ENCODE data around the gene GUCA1A.
"Not testable (repeated sequence)": the region's sequence is repeated elsewhere in the genome, so short reads cannot be mapped to it uniquely, and the experiment has no call there.

GUCA1A gene

DNA sequence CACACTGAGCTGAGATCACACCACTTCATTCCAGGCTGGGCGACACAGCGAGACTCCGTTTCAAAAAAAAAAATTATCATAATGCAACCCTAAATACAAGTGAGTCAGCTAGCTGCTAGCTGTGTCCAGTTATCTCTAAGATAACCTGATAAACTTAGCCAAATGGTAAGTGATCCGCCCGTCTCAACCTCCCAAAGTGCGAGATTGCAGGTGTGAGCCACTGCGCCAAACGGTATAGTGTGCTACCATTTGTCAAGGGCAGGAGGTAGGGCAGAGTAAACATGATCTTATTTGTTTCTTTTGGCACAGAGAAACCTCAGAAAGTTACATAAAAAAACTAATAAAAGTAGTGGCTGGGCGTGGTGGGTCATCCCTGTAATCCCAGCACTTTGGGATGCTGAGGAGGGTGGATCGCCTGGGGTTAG lies 26.0 kb upstream of the GUCA1A start:
- no peak for DNase-seq (ENCODE audit: low read depth)
- TF ChIP-seq, protein P1, sequence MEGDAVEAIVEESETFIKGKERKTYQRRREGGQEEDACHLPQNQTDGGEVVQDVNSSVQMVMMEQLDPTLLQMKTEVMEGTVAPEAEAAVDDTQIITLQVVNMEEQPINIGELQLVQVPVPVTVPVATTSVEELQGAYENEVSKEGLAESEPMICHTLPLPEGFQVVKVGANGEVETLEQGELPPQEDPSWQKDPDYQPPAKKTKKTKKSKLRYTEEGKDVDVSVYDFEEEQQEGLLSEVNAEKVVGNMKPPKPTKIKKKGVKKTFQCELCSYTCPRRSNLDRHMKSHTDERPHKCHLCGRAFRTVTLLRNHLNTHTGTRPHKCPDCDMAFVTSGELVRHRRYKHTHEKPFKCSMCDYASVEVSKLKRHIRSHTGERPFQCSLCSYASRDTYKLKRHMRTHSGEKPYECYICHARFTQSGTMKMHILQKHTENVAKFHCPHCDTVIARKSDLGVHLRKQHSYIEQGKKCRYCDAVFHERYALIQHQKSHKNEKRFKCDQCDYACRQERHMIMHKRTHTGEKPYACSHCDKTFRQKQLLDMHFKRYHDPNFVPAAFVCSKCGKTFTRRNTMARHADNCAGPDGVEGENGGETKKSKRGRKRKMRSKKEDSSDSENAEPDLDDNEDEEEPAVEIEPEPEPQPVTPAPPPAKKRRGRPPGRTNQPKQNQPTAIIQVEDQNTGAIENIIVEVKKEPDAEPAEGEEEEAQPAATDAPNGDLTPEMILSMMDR (IDR thresholded peaks at IDR 0.05; ENCODE audit: insufficient read depth, low read depth, low read length, missing control alignments), result no peak
- no peak overlapping the region for H3K4me3 ChIP-seq (ENCODE audit: low read depth, low read length)

DNA sequence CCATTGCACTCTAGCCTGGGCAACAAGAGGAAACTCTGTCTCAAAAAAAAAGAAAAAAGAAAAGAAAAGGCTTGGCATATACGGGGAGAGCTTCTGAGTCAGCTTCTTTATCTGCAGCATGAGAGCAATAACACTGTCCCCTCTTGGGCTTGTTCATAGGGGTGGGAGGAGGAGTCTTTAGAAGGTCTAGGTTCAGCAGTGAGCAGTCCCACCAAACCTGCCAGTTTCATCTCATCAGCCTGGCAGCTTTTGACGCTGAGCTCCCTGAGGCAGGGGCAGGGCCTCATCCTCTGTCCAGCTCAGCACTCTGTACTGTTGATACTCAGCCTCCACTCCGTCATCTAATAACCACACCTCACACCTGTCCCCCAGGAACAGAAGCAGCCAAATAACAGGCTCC lies 25.1 kb upstream of the GUCA1A start:
- no peak for DNase-seq (ENCODE audit: low read depth)
- H3K4me3 ChIP-seq (ENCODE audit: low read depth, low read length), result no peak overlapping the region
- TF ChIP-seq, protein P1 (IDR thresholded peaks at IDR 0.05; ENCODE audit: insufficient read depth, low read depth, low read length, missing control alignments), result no peak

DNA sequence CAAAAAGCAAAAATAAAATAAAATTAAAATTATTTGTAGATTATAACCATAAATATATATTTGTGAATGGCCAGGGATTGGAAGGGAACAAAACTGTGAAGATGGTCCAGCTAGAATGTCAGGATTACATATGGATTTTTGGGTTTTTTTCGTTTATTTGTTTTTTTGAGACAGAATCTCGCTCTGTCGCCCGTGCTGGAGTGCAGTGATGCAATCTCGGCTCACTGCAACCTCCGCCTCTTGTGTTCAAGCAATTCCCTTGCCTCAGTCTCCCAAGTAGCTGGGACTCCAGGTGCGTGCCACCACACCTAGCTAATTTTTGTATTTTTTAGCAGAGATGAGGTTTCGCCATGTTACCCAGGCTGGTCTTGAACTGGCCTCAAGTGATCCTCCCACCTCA lies 22.9 kb upstream of the GUCA1A start:
- no peak for DNase-seq (ENCODE audit: low read depth)
- TF ChIP-seq, protein P1 (IDR thresholded peaks at IDR 0.05; ENCODE audit: insufficient read depth, low read depth, low read length, missing control alignments), result no peak
- H3K4me3 ChIP-seq (ENCODE audit: low read depth, low read length), result no peak overlapping the region

DNA sequence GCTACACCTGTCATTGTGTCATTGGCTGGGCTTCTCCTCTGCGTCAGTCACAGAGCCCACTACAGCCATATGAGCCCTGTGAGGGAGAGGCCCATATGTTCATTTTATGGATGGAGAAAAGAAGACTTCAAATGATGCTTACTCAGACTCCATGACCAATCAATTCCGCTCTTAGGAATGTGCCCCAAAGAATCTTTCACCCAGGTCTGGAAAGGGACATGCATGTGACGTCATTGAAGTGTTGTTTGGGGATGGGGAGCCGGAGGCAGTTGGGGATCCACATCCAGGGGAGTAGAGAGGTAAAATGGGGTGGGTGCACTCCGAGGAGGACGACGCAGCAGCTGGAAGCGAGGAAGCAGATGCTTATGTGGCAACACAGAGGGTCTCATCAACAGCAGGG lies 21.1 kb upstream of the GUCA1A start:
- TF ChIP-seq, protein P1 (IDR thresholded peaks at IDR 0.05; ENCODE audit: insufficient read depth, low read depth, low read length, missing control alignments), result no peak
- no peak for DNase-seq (ENCODE audit: low read depth)
- H3K4me3 ChIP-seq (ENCODE audit: low read depth, low read length), result no peak overlapping the region

DNA sequence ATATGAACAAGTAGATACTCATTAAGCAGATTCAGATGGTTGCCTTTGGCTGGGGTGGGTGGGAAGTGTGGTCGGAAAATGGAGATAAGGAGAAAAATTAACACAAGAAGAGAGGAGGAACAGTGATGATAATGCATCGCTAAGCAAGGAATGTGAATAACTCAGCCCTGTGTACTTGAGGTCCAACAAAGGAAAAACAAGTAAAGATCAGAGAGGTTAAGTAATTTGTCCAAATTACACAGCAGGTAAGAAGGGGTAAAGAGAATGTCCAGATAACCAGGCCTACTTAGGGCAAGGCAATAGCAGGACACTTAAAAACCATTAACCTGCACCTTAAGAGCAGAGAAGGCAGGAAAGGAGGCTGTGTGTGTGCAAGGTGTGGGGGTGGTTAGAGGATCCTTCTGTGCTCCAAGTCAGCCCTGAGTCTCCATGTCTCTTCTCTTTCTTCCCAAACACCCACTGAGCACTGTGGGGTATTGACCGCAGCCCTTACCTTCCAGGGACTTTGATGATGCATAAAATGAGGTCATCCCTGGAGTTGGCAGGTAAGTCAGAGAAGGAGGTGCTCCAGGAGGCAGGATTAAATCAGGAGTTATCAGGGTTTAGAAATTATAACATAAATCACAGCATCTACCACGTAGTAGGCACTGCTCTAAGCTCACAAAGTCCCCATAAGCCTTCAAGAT lies 20.5 kb upstream of the GUCA1A start:
- DNase-seq (ENCODE audit: low read depth); H3K4me3 ChIP-seq (ENCODE audit: low read depth, low read length): not testable (repeated sequence)

DNA sequence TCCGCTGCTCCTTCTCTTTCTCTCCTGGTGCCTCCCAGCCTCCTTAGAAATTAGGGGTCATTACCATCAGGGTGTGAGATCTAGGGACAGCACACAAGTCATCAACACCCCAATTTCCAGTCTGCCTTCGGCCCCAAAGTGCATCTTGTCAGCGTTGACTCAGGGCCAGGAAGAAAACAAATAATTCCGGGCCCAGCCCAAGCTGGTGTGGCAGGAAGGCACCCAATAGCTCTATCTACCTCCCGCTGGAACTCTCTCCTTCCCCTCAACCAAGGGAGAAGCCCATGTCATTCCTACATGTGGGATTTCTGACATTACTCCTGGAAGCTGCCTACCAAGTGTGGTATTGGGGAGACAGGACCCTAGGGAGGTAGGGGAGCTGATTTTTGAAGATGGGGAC lies 19.2 kb upstream of the GUCA1A start:
- no peak overlapping the region for H3K4me3 ChIP-seq (ENCODE audit: low read depth, low read length)
- TF ChIP-seq, protein P1 (IDR thresholded peaks at IDR 0.05; ENCODE audit: insufficient read depth, low read depth, low read length, missing control alignments), result no peak
- no peak for DNase-seq (ENCODE audit: low read depth)

DNA sequence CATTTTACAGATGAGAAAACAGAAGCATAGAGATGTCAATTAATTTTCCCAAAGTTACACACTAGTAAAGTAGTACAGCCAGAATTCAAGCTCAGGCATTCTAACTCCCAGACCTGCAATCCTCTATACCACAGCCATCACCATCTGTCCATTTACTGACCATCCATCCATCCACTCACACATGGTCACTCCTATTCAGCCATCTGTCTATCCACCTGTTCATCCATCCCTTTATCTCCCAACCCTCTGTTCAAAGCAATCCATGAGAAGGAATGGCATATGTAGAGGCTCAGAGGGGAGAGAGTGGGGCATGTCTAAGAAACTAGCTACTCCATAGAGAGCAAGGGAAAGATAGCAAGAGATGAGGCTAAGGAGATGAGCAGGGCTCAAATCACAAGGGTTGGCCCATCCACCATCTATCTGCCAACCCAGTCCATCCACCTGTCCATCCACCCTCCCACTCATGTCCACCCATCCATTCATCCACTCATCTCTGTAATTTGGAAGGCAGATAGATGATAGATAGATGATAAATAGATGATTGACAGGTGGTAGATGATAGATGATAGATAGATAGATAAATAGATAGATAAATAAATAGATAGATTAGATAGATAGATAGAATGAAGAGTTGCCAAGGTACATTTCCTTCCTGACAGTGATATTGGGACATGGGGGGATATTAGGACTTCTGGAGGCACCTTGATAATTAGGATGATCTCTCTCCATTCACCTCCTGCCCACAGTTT lies 18.5 kb upstream of the GUCA1A start:
- no peak for DNase-seq (ENCODE audit: low read depth)
- TF ChIP-seq, protein P1 (IDR thresholded peaks at IDR 0.05; ENCODE audit: insufficient read depth, low read depth, low read length, missing control alignments), result no peak
- no peak overlapping the region for H3K4me3 ChIP-seq (ENCODE audit: low read depth, low read length)
